HEK293 (cell line): ENCODE measurements around the gene TM2D1.

Experiments used
- CTCF ChIA-PET: fragments of 350-600 bp; formaldehyde crosslinking; extraction: SDS; loops from one replicate; lab custom pipeline; 2021; ENCODE audit warnings: antibody characterized with exemption; lab: Yijun Ruan, JAX
- POLR2A ChIA-PET: fragments of 300-600 bp; formaldehyde crosslinking; extraction: SDS; loops from one replicate; lab custom pipeline; 2020; ENCODE audit warnings: antibody characterized with exemption, inconsistent platforms; lab: Yijun Ruan, JAX
- H3K27ac ChIP-seq: fragments of 200-500 bp; sonication (Bioruptor generic); 2 replicates; pipeline ENCODE4 v1.5.1; 2014; ENCODE audit warnings: low read depth, low read length, control low read depth, inconsistent platforms; ENCODE audit errors: extremely low read depth
- H3K36me3 ChIP-seq, 2 experiments: fragments of 200-500 bp in 1 of 2; sonication (Bioruptor generic) in 1 of 2; 1 replicate in 1 of 2; 2 replicates in 1 of 2; pipeline ENCODE4 v1.5.1; 2014 to 2017; ENCODE audit warnings: inconsistent platforms in 2 of 2, low read length in 2 of 2; ENCODE audit not compliant: control insufficient read depth in 2 of 2, insufficient read depth in 1 of 2
- H3K4me1 ChIP-seq: fragments of 200-500 bp; sonication (Bioruptor generic); 2 replicates; pipeline ENCODE4 v1.5.1; 2014; ENCODE audit warnings: mild to moderate bottlenecking, low read length, inconsistent platforms; ENCODE audit not compliant: control insufficient read depth, insufficient read depth
- H3K4me3 ChIP-seq: 2 replicates; pipeline ENCODE4 v1.5.1; 2011; ENCODE audit warnings: low read depth, mild to moderate bottlenecking, control low read depth, low read length, moderate library complexity
- H3K9me3 ChIP-seq: fragments of 200-500 bp; sonication (Bioruptor generic); 2 replicates; pipeline ENCODE4 v1.5.1; 2014; ENCODE audit warnings: low read depth, low read length, inconsistent platforms; ENCODE audit not compliant: control insufficient read depth, insufficient read depth
- PATZ1 ChIP-seq: fragments of 450-650 bp; formaldehyde crosslinking; IDR thresholded peaks from 2 replicates; pipeline ENCODE4 v1.5.1; 2016; ENCODE audit warnings: missing biosample characterization, missing genetic modification characterization
- SCRT2 ChIP-seq: fragments of 450-650 bp; formaldehyde crosslinking; IDR thresholded peaks from 2 replicates; pipeline ENCODE4 v1.5.1; 2016; ENCODE audit warnings: missing biosample characterization, missing genetic modification characterization
- TSHZ1 ChIP-seq: fragments of 450-650 bp; formaldehyde crosslinking; IDR thresholded peaks from 2 replicates; pipeline ENCODE4 v1.5.1; 2016; ENCODE audit warnings: missing biosample characterization, missing genetic modification characterization, borderline replicate concordance
- ZBTB7A ChIP-seq: fragments of 450-650 bp; formaldehyde crosslinking; IDR thresholded peaks from 2 replicates; pipeline ENCODE4 v1.5.1; 2016; ENCODE audit warnings: low read depth, missing biosample characterization, missing genetic modification characterization
- ZFP69B ChIP-seq: fragments of 450-650 bp; formaldehyde crosslinking; IDR thresholded peaks from 2 replicates; pipeline ENCODE4 v1.5.1; 2016; ENCODE audit warnings: missing biosample characterization, missing genetic modification characterization
- ZNF121 ChIP-seq: fragments of 450-650 bp; formaldehyde crosslinking; IDR thresholded peaks from 2 replicates; pipeline ENCODE4 v1.5.1; 2016; ENCODE audit warnings: missing biosample characterization, missing genetic modification characterization
- ZNF146 ChIP-seq: fragments of 450-650 bp; formaldehyde crosslinking; IDR thresholded peaks from 2 replicates; pipeline ENCODE4 v1.5.1; 2016; ENCODE audit warnings: missing biosample characterization, missing genetic modification characterization
- ZNF157 ChIP-seq: fragments of 450-650 bp; formaldehyde crosslinking; IDR thresholded peaks from 2 replicates; pipeline ENCODE4 v1.5.1; 2016; ENCODE audit warnings: missing biosample characterization, missing genetic modification characterization
- ZNF184 ChIP-seq: fragments of 450-650 bp; IDR thresholded peaks from 2 replicates; pipeline ENCODE4 v1.5.1; 2018; ENCODE audit warnings: missing biosample characterization, mild to moderate bottlenecking, missing genetic modification characterization
- ZNF2 ChIP-seq: fragments of 450-650 bp; formaldehyde crosslinking; IDR thresholded peaks from 2 replicates; pipeline ENCODE4 v1.5.1; 2016; ENCODE audit warnings: missing biosample characterization, missing genetic modification characterization
- ZNF366 ChIP-seq: fragments of 450-650 bp; formaldehyde crosslinking; conservative IDR thresholded peaks from 2 replicates; pipeline ENCODE4 v1.5.1; 2016; ENCODE audit warnings: missing biosample characterization, missing genetic modification characterization
- ZNF529 ChIP-seq: fragments of 450-650 bp; formaldehyde crosslinking; IDR thresholded peaks from 2 replicates; pipeline ENCODE4 v1.5.1; 2017; ENCODE audit warnings: missing genetic modification characterization, missing biosample characterization; ENCODE audit not compliant: insufficient replicate concordance
- ZNF555 ChIP-seq: fragments of 450-650 bp; formaldehyde crosslinking; conservative IDR thresholded peaks from 2 replicates; pipeline ENCODE4 v1.5.1; 2017; ENCODE audit warnings: missing biosample characterization, mild to moderate bottlenecking, missing genetic modification characterization, inconsistent platforms
- ZNF610 ChIP-seq: fragments of 450-650 bp; formaldehyde crosslinking; IDR thresholded peaks from 2 replicates; pipeline ENCODE4 v1.5.1; 2016; ENCODE audit warnings: missing biosample characterization, missing genetic modification characterization, borderline replicate concordance
- ZNF623 ChIP-seq: fragments of 450-650 bp; formaldehyde crosslinking; IDR thresholded peaks from 2 replicates; pipeline ENCODE4 v1.5.1; 2016; ENCODE audit warnings: missing biosample characterization, missing genetic modification characterization
- ZNF629 ChIP-seq: fragments of 450-650 bp; formaldehyde crosslinking; IDR thresholded peaks from 2 replicates; pipeline ENCODE4 v1.5.1; 2017; ENCODE audit warnings: missing biosample characterization, missing genetic modification characterization
- ZNF785 ChIP-seq: fragments of 450-650 bp; formaldehyde crosslinking; IDR thresholded peaks from 2 replicates; pipeline ENCODE4 v1.5.1; 2016; ENCODE audit warnings: missing biosample characterization, missing genetic modification characterization
- TF ChIP-seq, protein P1 (sequence below): fragments of 450-650 bp; formaldehyde crosslinking; IDR thresholded peaks from 2 replicates; pipeline ENCODE4 v1.5.1; 2017; ENCODE audit warnings: missing biosample characterization, missing genetic modification characterization

TM2D1 gene

GRCh38 chr1:61637470-61637869 lies 87.5 kb downstream of the TM2D1 start:
- TF ChIP-seq ZNF121 (tag by site-specific recombination) (peak; percentile 66; the same call in 1 of the 2 replicates), ZNF366 (tag by site-specific recombination) (no peak), ZNF610 (tag by site-specific recombination) (no peak)
- POLR2A ChIA-PET = no interaction called here

GRCh38 chr1:61636814-61637213 lies 88.1 kb downstream of the TM2D1 start:
- ChIA-PET POLR2A (no interaction called here), CTCF (interaction anchor here (0.7 to 1.0 kb wide), 2 partner anchors 8 to 57 kb away, joined by 3 read pairs; no protein-coding TSS in a partner anchor)
- H3K36me3 ChIP-seq = no peaks in the 10 kb centered on the region
- no peak overlapping the region for H3K27ac ChIP-seq
- no peaks in the 10 kb centered on the region for H3K4me1 ChIP-seq
- TF ChIP-seq, protein P1, sequence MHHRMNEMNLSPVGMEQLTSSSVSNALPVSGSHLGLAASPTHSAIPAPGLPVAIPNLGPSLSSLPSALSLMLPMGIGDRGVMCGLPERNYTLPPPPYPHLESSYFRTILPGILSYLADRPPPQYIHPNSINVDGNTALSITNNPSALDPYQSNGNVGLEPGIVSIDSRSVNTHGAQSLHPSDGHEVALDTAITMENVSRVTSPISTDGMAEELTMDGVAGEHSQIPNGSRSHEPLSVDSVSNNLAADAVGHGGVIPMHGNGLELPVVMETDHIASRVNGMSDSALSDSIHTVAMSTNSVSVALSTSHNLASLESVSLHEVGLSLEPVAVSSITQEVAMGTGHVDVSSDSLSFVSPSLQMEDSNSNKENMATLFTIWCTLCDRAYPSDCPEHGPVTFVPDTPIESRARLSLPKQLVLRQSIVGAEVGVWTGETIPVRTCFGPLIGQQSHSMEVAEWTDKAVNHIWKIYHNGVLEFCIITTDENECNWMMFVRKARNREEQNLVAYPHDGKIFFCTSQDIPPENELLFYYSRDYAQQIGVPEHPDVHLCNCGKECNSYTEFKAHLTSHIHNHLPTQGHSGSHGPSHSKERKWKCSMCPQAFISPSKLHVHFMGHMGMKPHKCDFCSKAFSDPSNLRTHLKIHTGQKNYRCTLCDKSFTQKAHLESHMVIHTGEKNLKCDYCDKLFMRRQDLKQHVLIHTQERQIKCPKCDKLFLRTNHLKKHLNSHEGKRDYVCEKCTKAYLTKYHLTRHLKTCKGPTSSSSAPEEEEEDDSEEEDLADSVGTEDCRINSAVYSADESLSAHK (tag by site-specific recombination) = no peak
- no peak for TF ChIP-seq ZNF157 (tag by site-specific recombination)
- H3K9me3 ChIP-seq = no peaks in the 10 kb centered on the region
- H3K4me3 ChIP-seq = no peak overlapping the region

More at GRCh38 chr1:61637470-61637869, 87.5 kb downstream of the TM2D1 start:
- Histone ChIP-seq H3K4me3 (no peak overlapping the region), H3K36me3 (no peaks in the 10 kb centered on the region), H3K4me1 (no peaks in the 10 kb centered on the region), H3K9me3 (no peaks in the 10 kb centered on the region), H3K27ac (no peak overlapping the region)
- CTCF ChIA-PET = interaction anchor here (0.6 to 0.8 kb wide), 3 partner anchors 170 to 1307 kb away, joined by 3 to 5 read pairs (median 3); no protein-coding TSS in a partner anchor

- ChIA-PET CTCF (interaction anchor here (0.7 to 1.0 kb wide), 2 partner anchors 9 to 57 kb away, joined by 3 read pairs; no protein-coding TSS in a partner anchor), POLR2A (no interaction called here)
- Histone ChIP-seq H3K36me3 (no peaks in the 10 kb centered on the region), H3K4me3 (no peak overlapping the region), H3K4me1 (no peaks in the 10 kb centered on the region), H3K27ac (no peak overlapping the region), H3K9me3 (no peaks in the 10 kb centered on the region)
- TF ChIP-seq TSHZ1 (tag by site-specific recombination) (no peak), ZNF629 (tag by site-specific recombination) (no peak), SCRT2 (no peak), ZNF2 (tag by site-specific recombination) (no peak), PATZ1 (tag by site-specific recombination) (no peak), ZNF146 (no peak), ZNF529 (tag by site-specific recombination) (no peak), ZNF184 (tag by site-specific recombination) (no peak), ZNF555 (tag by site-specific recombination) (no peak), ZFP69B (tag by site-specific recombination) (no peak), ZNF623 (tag by site-specific recombination) (no peak), ZNF785 (tag by site-specific recombination) (no peak), ZBTB7A (tag by site-specific recombination) (no peak)
These were observed 88.6 kb downstream of the TM2D1 start for GRCh38 chr1:61636376-61636775.
